ENCODE data around the gene YARS1. TPM values are rescaled to one million over a fixed set of nuclear protein-coding genes. Genes with fewer than 3 reads are reported as not detected.

The YARS1 gene
- total and polyA plus RNA-seq, 2 of the 4 experiments (the other 2 are of a cell fraction) = 100 to 166 TPM

DNA sequence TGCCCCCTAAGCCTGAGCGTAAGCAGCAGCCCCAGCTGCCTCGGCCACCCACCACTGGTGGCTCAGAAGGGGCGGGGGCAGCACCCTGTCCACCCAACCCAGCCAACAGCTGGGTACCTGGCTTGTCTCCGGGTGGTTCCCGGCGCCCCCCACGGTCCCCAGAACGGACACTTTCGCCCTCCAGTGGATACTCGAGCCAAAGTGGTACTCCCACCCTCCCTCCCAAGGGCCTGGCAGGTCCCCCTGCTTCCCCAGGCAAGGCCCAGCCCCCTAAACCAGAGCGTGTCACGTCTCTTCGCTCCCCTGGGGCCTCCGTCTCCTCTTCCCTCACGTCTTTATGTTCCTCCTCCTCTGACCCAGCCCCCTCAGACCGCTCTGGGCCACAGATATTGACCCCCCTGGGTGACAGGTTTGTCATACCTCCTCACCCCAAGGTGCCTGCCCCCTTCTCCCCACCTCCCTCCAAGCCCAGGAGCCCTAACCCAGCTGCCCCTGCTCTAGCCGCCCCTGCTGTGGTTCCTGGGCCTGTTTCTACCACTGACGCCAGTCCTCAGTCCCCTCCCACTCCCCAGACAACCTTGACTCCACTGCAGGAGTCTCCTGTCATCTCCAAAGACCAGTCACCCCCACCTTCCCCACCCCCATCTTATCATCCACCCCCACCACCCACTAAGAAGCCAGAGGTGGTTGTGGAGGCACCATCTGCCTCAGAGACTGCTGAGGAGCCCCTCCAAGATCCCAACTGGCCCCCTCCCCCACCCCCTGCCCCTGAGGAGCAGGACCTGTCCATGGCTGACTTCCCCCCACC lies 46.2 kb downstream of the YARS1 start (continued):
- no peak for TF ChIP-seq MAZ (IDR thresholded peaks at IDR 0.05; ENCODE audit: borderline replicate concordance, low read depth, low read length)

DNA sequence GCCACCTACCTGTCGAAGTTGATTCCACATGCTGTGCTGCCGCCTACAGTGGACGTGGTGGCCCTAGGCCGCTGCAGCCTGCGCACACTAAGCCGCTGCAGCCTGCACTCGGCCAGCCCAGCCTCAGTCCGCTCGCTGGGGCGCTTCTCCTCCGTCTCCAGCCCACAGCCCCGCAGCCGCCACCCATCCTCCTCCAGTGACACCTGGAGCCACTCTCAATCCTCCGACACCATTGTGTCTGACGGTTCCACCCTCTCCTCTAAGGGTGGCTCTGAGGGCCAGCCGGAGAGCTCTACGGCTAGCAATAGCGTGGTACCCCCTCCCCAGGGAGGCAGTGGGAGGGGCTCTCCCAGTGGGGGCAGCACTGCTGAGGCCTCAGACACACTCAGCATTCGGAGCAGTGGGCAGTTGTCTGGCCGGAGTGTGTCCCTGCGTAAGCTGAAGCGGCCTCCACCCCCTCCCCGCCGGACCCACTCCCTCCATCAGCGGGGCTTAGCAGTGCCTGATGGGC lies 46.9 kb downstream of the YARS1 start:
- no peak overlapping the region for H2BK20ac ChIP-seq (ENCODE audit: low read depth, low read length)
- H4K5ac ChIP-seq (ENCODE audit: low read depth, low read length) = no peak overlapping the region
- H3K18ac ChIP-seq (ENCODE audit: low read depth, low read length) = no peak overlapping the region
- H3K27me3 ChIP-seq (ENCODE audit: control insufficient read depth, insufficient read depth, low read length) = no peaks in the 10 kb centered on the region
- DNase-seq = no peak
- peaks cover 12% of the 10 kb centered on the region; the same call in 1 of the 2 replicates for H4K20me1 ChIP-seq (ENCODE audit: insufficient read depth, low read length)
- H3K9ac ChIP-seq (ENCODE audit: low read depth, low read length) = no peak overlapping the region
- in situ Hi-C loops (cut with MboI; ENCODE audit: low sequenced_read_pairs) = no loop called here
- H3K23ac ChIP-seq (ENCODE audit: low read depth, low read length) = no peak overlapping the region
- H4K91ac ChIP-seq (ENCODE audit: insufficient read depth, low read depth, low read length) = no peak overlapping the region
- no peak overlapping the region for H2BK15ac ChIP-seq (ENCODE audit: low read depth, low read length)
- 84% methylated on average over 14 of the region's 25 CpGs; no CpG with 5 or more reads in 1 of the 2 experiments for WGBS, 2 experiments (ENCODE audit: extremely low coverage in 2 of 2, insufficient read length in 1 of 2)
- no TSS peak for BruUV-seq (replicated peaks)
- H3K56ac ChIP-seq (ENCODE audit: extremely low read depth, insufficient read depth, low read length) = no peak overlapping the region
- no peak overlapping the region for H3K27ac ChIP-seq (ENCODE audit: insufficient read depth, low read length)
- H3K4ac ChIP-seq (ENCODE audit: low read depth, low read length) = no peak overlapping the region
- no peak overlapping the region for H3K4me3 ChIP-seq (ENCODE audit: insufficient read depth, low read depth, low read length)
- dilution Hi-C loops (cut with HindIII; ENCODE audit: low sequenced_read_pairs, unreplicated experiment) = no loop called here
- H4K8ac ChIP-seq (ENCODE audit: low read depth in 2 of 2, low read length in 2 of 2) = no peak overlapping the region
- TF ChIP-seq USF2 (IDR thresholded peaks at IDR 0.05; ENCODE audit: low read depth, low read length) (no peak), FOS (IDR thresholded peaks at IDR 0.05; ENCODE audit: low read depth, low read length) (no peak), MXI1 (IDR thresholded peaks at IDR 0.05; ENCODE audit: borderline replicate concordance, low read depth, low read length) (no peak), ELK1 (IDR thresholded peaks at IDR 0.05; ENCODE audit: borderline replicate concordance, low read depth, low read length) (no peak), RCOR1 (IDR thresholded peaks at IDR 0.05; ENCODE audit: insufficient replicate concordance, low read length) (no peak), POLR2A (IDR thresholded peaks at IDR 0.05; ENCODE audit: low read depth, low read length) (no peak), MAZ (IDR thresholded peaks at IDR 0.05; ENCODE audit: borderline replicate concordance, low read depth, low read length) (no peak)
- H2BK120ac ChIP-seq (ENCODE audit: low read depth, low read length) = no peak overlapping the region
- intact Hi-C loops (cut with micrococcal nuclease) = no loop called here
- H2AK5ac ChIP-seq (ENCODE audit: low read depth, low read length) = no peak overlapping the region
- ChIA-PET CTCF (no interaction called here), POLR2A (ENCODE audit: unreplicated experiment) (no interaction called here)
- H3K4me1 ChIP-seq (ENCODE audit: control insufficient read depth, insufficient read depth, low read length) = peaks cover 15% of the 10 kb centered on the region
- no peak for ATAC-seq (ENCODE audit: low read depth)
- no peak overlapping the region for H2AK9ac ChIP-seq (replicated peaks; ENCODE audit: low read depth, low read length, poor library complexity)
- no peak overlapping the region for H3K4me2 ChIP-seq (ENCODE audit: low read depth, low read length)
- no peaks in the 10 kb centered on the region for H3K9me3 ChIP-seq (ENCODE audit: control insufficient read depth, insufficient read depth, low read length)
- peaks cover 0 to 13% of the 10 kb centered on the region in 2 experiments; a peak in 2 of 4 replicates for H3K79me1 ChIP-seq (ENCODE audit: low read depth in 1 of 2, low read length in 2 of 2)
- H2AFZ ChIP-seq (replicated peaks; ENCODE audit: low read length, poor library complexity) = no peak overlapping the region
- H2BK5ac ChIP-seq (ENCODE audit: low read depth, low read length, poor library complexity, severe bottlenecking) = no peak overlapping the region
- no peaks in the 10 kb centered on the region; the same call in 1 of the 2 replicates for H3K9me1 ChIP-seq (ENCODE audit: insufficient read depth, low read length)
- peaks cover 27% of the 10 kb centered on the region for H3K36me3 ChIP-seq (ENCODE audit: control insufficient read depth, insufficient read depth, low read length)
- H3K14ac ChIP-seq (replicated peaks; ENCODE audit: low read depth, low read length) = no peak overlapping the region
